GM19328 (cell line): ENCODE results near the gene PSMA3.
A peak's percentile ranks its signal among the peaks of the same experiment; 100 is the strongest.

Experiments
- ATAC-seq: cut with Tn5 transposase; IDR thresholded peaks from one replicate; pipeline ENCODE4 v1.9.1; 2021; ENCODE audit warnings: mild to moderate bottlenecking, moderate library complexity; ENCODE audit not compliant: unreplicated experiment

The PSMA3 gene

DNA sequence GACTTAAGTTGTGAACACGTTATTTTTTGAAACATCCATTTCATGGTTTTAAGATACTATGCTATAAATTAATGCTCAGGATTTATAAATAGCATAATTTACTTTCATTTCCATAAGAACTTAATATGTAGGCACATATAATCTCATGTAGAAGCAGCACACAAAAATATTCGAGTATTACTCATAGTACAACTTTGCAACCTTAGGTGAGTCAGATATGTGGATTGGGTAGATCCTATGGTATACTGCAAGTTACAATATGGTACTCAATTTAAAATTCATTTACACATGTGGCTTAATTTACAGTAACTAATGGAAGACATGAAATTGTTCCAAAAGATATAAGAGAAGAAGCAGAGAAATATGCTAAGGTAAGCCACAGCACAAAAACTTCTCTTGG, 26.0 kb downstream of the PSMA3 start:
- no peak for ATAC-seq

DNA sequence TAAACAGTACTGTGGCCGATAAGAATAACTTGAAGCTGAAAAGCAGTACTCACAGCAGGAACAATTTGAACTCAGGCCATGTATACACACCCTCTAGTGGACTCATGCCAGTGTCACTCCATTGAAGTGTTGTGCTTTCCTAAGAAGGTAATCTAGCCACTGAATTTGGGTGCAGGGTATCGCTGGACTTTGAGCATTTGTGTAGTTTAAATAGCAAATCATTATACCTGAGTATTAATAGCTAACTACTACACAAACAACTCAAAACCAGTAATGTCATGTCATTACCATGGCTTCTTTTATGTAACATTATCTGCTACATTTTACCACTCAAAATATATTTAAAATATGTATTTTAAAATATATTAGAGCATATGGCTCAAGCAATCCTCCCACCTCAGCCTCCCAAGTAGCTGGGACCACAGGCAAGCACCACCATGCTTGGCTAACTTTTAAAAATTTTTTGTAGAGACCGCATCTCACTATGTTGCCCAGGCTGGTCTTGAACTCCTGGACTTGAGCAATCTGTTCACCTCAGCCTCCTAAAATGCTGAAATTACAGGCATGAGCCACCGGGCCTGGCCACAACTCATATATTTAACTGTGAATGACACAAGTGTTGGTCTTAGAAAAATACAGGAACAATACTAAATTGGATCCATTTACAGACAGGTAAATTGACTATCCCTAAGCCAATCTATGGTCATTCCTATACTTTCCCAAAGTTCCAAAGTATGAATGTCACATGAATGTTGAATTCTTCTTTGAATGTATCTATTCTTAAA, 28.1 kb downstream of the PSMA3 start:
- ATAC-seq: no peak

DNA sequence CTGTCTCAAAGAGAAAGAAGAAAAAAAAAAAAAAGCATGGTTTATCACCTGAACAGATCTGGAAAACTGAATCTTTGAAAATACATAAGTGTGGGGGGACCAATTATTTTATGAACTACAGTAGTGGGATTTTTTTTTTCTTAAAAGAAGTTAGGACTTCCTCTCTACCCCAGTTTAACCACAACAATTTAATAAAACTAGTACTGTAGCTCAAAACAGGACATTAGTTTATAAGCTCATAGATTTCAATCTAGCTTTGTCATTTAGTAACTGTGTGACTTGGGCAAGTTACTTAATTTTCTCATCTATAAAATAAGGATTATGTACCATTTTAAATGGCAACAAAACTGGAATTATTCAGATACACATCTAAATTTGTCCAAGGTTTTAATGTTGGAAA, 30.2 kb downstream of the PSMA3 start:
- no peak for ATAC-seq

DNA sequence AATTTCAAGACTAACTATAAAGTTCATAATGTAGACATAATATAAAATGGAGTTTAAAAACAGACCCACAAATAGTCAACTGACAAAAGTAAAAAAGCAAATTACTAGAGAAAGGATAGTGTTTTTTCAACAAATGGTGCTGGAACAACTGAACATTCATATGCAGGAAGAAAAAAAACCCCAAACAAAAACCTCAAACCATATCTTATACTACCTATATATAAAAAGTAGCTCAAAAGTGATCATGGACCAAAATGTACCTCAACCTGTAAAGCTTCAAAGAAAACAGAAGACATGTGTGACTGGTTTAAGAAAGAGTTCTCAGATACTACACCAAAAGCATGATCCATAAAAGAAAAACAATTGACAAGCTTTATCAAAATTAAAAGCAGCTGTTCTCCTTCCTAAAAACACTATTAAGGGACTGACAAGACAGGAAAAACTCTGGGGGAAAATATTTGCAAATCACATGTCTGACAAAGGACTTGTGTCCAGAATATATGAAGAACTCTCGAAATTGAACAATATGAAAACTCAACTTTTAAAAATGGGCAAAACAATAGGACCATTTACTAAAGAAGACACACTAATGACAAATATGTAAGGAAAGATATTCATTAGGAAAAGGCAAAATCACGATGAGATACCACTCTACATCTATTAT, 31.0 kb downstream of the PSMA3 start:
- ATAC-seq: no peak

DNA sequence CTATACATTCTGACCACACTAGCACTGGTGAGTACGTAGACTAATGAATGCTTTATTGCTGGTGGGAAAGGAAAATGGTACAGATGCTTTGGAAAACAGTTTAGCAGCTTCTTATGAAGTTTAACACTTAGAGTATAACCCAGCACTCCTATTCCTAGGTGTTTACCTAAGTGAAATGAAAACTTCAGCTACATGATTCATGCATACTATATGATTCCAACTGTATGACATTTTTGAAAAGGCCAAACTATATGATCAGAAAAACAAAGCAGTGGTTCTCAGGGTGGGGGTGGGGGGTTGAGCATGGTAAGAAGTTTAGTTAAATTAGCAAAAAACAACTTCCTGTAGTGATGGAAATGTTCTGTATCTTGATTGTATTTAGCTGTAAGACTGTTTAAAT, 31.6 kb downstream of the PSMA3 start:
- ATAC-seq: no peak

DNA sequence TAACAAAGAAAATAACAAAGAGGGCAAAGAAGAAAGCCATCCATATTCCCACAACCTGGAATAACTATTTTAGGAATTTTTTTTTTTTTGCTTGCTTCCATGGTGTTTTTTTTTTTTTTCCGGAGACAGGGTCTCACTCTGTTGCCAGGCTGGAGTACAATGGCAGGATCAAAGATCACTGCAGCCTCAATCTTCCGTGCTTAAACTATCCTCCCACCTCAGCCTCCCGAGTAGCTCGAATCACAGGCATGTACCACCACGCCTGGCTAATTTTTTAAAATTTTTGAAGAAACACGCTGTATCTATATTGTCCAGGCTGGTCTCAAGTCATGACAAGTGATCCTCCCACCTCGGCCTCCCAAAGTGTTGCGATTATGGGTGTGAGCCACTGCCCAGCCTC, 33.5 kb downstream of the PSMA3 start:
- no peak for ATAC-seq

DNA sequence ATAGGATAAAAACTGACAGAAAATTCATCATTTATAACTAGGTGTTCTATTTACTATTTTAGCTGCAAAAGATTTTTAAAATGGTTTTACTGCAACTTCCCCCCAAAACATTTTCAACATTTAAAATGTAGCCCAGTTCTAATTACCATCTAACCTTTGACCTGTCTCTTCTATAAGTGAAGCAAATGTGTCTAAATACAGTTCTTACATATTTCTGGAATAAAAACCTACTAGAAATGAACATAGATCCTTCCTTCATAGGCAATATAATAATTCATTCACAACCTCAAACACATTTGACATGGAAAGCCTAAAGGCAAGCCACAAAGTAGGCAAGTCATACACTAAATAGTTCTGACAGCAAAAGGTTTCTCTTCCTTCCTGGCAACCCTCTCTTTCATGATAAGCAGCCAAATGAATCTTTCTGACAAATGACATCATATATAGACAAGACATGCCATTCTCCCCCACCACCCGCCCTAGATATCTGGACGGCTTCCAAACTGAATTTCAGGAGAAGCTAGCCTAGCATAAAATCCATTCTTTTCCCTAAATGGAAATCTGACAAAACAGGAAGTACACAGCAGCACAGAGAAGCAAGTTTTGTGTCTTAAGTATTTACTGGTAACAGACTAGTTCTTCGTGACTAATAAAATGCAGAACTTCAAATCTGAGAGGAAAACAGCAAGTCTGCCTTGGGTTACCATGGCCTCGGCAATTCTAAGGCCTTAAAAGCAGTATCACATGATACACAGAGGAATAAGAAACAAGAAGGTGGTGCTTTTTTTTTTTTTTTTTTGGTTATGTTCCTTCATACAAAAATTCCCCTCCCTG, 36.5 kb downstream of the PSMA3 start:
- peak; percentile 55 for ATAC-seq

DNA sequence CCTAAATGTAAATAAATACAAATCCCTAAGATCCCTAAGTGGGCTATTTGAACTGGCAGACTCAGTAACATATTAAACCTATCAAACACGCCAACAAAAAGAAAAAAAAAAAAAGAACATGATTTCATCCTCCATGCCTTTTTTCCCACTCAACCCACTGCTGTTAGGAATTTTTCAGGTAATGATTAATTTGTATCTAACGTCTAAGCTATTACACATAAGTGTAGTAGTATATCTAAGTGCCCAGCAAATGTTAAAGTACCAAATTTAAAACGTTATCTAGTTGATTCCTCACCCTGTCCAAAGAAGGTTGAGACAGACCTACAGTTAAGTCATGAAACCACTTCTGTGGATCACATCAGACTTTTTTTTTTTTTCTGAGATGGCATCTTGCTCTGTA, 37.3 kb downstream of the PSMA3 start:
- no peak for ATAC-seq

DNA sequence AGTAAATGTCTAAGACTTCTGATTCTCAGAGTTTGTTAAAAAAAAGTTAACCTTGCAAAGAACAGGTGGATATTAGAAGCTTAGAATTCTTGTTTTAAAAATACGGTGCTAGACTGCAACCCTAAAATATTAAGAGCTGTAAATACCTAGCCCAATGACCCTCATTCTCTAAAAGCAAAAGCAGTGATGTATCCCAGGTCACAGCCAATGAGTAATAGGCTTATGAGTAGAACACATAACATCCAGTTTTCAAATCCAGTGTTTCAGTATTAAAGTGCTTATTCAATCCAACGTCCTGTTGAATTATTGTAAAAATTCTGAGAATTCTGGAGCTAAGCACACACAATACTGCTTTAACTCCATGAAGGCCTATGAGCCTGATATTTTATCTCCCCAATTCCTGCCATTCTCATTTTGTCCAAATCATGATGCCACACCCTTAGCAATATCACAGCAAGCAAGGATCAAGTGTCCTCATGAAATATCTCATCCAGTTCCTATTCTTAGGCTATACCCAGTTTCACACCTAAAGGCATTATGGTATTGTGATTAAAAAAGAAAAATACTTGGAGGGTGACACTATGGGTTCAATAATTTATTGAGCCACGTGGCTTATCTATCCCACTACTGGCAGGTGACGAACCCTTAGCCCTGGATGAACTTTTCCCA, 38.4 kb downstream of the PSMA3 start:
- ATAC-seq: no peak

DNA sequence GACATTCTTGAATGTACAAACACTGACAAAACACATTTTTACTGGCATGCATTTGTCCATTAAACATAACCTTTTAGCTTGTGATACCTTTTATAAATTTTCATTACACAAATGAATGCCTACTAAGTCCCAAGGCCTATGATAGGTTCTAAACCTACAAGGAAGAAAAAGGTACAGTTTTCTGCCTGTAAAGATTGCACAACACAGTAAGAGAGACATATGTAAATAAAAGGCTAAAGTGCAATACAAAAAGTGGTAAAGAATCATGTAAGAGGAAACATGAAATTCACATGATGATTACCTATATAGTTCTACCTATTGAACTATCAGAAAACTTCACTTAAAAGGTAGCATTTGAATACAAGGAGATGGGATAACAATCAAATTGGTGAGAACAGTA, 39.1 kb downstream of the PSMA3 start:
- no peak for ATAC-seq

DNA sequence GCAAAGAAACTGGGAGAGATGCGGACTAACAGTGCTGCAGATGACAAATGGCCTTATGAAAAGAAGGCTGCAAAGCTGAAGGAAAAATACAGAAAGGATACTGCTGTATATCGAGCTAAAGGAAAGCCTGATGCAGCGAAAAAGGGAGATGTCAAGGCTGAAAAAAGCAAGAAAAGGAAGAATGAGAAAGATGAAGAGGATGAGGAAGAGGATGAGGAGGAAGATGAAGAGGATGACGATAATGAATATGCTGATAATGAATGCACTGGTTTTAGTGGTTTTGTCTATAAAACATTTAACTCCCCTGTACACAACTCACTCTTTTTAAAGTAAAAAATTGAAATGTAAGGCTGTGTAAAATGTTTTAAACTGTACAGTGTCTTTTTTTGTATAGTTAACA, 40.5 kb downstream of the PSMA3 start:
- no peak for ATAC-seq

DNA sequence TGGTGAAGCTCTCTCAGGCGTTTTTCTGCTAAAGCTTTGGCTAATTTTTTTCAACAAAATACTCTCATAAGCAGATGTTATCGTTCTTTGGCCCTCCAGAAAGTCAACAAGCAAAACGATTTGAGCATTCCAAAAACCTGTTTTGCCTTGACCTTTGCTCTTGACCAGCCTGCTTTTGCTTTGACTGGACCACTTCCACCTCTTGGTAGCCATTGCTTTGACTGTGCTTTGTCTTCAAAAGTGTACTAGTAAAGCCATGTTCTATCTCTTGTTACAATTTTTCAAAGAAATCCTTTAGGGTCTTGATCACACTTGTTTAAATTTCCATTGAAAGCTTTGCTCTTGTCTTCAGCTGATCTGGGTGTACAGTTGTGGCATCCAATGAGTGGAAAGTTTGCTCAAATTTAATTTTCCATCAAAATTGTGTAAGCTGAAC, 43.0 kb downstream of the PSMA3 start:
- no peak for ATAC-seq

DNA sequence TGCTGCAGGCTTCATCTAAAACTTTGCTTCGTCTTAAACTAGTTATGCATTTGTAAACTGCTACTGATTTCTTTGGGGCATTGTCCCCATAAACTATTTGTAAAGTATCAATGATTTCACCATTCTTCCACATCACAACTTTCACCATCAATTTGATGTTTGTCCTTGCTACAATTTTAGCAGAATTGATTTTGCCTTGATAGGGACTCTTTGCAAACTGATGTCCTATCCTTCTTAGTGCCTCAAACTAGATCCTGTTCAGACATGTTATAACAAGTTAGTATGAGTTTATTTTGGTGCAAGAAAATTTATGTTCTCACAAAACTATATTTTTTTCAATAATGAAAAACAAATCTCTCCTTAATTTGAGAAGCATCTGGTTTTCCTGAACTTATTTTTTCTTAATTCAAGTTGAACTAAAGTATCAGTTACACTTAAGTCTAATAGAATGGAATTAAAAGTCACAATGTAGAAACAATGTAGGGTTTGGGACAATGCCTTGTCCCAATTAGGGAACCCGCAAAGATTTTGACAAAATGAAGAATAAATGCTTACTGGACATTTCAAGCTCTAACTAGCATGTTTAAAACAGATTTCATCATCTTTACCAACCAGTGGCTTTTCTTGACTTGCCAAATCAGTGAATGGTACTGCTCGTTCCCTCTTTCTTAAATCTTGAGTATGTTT, 43.6 kb downstream of the PSMA3 start:
- ATAC-seq: no peak

DNA sequence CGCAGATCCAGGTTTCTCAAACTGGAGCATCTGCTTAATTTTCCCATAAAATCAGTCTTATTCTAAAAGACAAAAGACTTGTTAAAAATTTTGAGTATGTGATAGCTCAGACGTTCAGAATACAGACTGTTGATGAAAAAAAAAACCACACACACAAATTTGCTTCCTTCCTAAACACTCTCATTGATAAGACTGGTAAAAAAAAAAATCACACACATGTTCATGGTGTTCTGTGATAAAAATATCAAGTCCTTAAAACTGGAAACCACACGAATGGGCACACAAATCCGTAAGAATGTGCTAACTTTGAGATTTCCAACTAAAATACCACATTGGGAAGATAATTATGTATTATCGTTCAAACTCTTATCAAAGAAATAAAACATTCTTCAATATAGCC, 47.0 kb downstream of the PSMA3 start:
- ATAC-seq: no peak

DNA sequence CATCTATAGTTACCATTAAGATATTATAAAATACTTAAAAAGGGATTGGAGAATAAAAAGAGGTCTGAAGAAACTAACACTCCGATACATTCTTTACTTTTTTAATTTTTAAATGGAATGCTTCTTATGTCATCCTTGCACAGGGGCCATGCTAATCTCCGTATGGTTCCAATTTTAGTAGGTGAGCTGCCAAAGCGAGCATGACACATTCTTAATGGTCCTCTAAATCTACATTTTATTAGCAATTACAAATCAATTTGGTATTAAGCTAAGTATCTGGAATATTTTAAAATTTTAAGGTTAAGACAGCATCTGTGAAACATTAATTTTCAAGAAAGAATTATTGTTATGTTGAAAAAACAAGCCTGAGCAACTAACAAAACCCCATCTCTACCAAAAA, 47.5 kb downstream of the PSMA3 start:
- no peak for ATAC-seq

DNA sequence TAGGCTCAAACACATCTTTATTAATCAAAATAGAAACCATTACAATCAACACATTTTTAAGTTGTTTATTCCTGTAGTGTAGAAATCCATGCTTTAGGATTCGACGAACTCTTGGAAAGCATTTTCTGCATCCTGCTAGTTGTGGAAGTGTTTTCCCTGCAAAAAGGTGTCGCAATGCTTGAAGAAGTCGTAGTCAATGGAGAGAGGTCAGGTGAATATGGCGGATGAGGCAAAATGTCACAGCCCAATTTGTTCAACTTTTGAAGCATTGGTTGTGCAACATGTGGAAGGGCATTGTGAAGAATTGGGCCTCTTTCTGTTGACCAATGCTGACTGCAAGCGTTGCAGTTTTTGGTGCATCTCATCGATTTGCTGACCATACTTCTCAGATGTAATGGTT, 49.6 kb downstream of the PSMA3 start:
- ATAC-seq: no peak

DNA sequence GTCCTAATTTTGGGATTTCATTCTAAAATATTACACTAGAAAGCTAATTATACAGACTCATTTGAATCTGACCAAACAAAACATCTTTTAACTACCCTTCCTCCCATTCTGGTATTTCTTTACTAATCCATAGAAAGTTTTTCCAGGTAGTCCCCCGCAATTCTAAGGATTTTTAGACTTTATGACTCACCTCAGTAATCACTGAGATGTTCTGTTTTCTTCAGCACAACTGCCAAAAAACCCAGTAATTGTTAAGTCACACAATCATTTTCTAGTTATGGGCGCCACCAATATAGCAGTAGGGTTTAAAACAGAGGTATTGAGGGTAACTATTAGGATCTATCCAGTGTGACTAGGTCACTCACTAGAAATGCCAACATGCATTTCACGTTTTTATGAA, 52.1 kb downstream of the PSMA3 start:
- no peak for ATAC-seq

DNA sequence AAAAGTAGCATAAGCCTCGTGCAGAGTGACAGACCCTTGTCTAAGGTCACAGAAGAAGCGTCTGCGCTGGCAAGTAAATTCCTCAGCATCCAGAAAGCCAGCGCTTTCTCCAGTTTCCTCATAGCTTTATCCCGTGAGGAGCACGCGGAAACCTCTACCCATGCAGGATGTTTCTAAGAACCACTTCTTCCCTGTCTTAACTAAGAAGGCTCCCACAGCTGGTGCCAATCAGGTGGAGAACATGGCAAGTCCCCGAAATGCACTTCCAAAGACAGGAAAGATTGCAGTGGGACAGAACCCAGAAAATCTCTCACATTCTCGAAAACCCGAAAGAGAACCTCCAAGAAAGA, 52.7 kb downstream of the PSMA3 start:
- ATAC-seq: no peak

DNA sequence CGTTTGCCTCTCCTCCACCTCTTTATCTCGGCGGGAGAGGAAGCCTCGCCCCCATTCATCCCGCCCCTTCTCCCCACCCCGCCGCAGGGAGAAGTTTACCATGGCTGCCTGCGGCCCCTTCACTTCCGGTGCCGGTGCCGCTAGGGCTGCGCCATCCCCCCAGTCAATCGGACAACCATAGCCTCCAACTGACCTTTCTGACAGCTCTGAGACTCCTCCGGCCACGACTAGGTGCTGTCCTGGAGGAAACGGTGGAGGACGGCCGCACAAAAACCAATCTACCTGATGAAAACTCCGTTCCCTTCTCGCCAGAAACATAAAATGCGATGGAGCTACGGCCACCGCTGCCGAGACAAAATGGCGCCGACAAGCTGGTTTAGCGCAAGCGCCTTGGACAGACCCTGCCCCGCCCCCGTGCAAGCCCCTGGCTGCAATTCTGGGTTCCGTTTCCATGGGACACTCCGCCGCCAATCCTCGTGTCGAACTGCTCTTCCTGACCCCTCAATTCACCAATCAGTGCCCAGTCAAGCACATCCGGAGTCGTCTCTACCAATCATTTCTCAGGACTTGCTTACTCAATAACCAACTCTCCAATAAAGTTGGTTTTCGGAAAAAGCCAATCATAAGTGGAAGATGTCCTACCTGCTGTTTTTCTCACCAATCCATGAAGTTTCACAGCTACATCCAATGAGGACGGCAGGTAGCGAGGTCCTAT, 53.3 kb downstream of the PSMA3 start:
- peak; percentile 82 for ATAC-seq
